ENCODE results near the gene PRPSAP2.

- TF ChIP-seq CTCF (IDR thresholded peaks at IDR 0.05) = no peak
- TF ChIP-seq POLR2A (IDR thresholded peaks at IDR 0.05) = no peak
Measured at GRCh38 chr17:18950944-18951905, 93.3 kb downstream of the PRPSAP2 start.

Measured in gastroesophageal sphincter (tissue), 3 donors.